DND-41 (cell line): ENCODE measurements around the gene EDEM3.

Source experiments
- EZH2 ChIP-seq: IDR thresholded peaks from 3 replicates; pipeline ENCODE4 v1.6.1; 2012; ENCODE audit warnings: borderline replicate concordance, low read depth, mild to moderate bottlenecking, moderate library complexity, low read length, inconsistent platforms; ENCODE audit not compliant: severe bottlenecking
- TF ChIP-seq, protein P1 (sequence below): IDR thresholded peaks from 2 replicates; pipeline ENCODE4 v1.5.1; 2012; ENCODE audit warnings: borderline replicate concordance, low read length, moderate library complexity, mild to moderate bottlenecking; ENCODE audit not compliant: poor library complexity, severe bottlenecking; ENCODE audit errors: extremely low read depth

- TF ChIP-seq, protein P1, sequence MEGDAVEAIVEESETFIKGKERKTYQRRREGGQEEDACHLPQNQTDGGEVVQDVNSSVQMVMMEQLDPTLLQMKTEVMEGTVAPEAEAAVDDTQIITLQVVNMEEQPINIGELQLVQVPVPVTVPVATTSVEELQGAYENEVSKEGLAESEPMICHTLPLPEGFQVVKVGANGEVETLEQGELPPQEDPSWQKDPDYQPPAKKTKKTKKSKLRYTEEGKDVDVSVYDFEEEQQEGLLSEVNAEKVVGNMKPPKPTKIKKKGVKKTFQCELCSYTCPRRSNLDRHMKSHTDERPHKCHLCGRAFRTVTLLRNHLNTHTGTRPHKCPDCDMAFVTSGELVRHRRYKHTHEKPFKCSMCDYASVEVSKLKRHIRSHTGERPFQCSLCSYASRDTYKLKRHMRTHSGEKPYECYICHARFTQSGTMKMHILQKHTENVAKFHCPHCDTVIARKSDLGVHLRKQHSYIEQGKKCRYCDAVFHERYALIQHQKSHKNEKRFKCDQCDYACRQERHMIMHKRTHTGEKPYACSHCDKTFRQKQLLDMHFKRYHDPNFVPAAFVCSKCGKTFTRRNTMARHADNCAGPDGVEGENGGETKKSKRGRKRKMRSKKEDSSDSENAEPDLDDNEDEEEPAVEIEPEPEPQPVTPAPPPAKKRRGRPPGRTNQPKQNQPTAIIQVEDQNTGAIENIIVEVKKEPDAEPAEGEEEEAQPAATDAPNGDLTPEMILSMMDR, result no peak
- TF ChIP-seq EZH2, result no peak
Observed at GRCh38 chr1:184754476-184755225, at the start of gene EDEM3.
